SK-N-SH (cell line): Measurements from ENCODE around the gene PTPN14. TPM values are rescaled to one million over a fixed set of nuclear protein-coding genes. Genes with fewer than 3 reads are reported as not detected.

Experiments
- CTCF ChIA-PET: fragments of 300-600, 350-600 bp; formaldehyde crosslinking; extraction: SDS; loops from one replicate; lab custom pipeline; 2021; lab: Yijun Ruan, JAX
- POLR2A ChIA-PET: fragments of 350-600 bp; sonication (Branson Sonifier 250); formaldehyde crosslinking; extraction: SDS; loops from one replicate; lab custom pipeline; 2020; ENCODE audit warnings: antibody characterized with exemption, inconsistent platforms; lab: Yijun Ruan, JAX
- DNase-seq: peaks from one replicate; pipeline ENCODE4 v3.0.0; 2012
- H2AFZ ChIP-seq: fragments of 200-600 bp; sonication (generic); 2 replicates; pipeline ENCODE4 v1.8.1; 2016; ENCODE audit warnings: antibody characterized with exemption, mild to moderate bottlenecking, low read depth
- H3F3A ChIP-seq: fragments of 200-600 bp; sonication (generic); replicated peaks from 2 replicates; pipeline ENCODE3; 2016; ENCODE audit warnings: antibody characterized with exemption, mild to moderate bottlenecking; ENCODE audit not compliant: insufficient read depth
- H3K27ac ChIP-seq, 2 experiments: fragments of 200-500 bp in 1 of 2; fragments of 200-600 bp in 1 of 2; sonication (Bioruptor generic) in 1 of 2; sonication (generic), shearing (Covaris generic) in 1 of 2; 2 replicates each; pipeline versions ENCODE4 v1.5.1 to v1.6.1; 2014 to 2016; ENCODE audit warnings: low read depth in 2 of 2, inconsistent platforms in 1 of 2, low read length in 1 of 2, mild to moderate bottlenecking in 1 of 2, mixed read lengths in 1 of 2
- H3K27me3 ChIP-seq: fragments of 200-600 bp; sonication (generic), shearing (Covaris generic); 2 replicates; pipeline ENCODE4 v1.6.1; 2016; ENCODE audit warnings: mixed run types; ENCODE audit not compliant: insufficient read depth
- H3K36me3 ChIP-seq, 2 experiments: fragments of 200-500 bp in 1 of 2; fragments of 200-600 bp in 1 of 2; sonication (Bioruptor generic) in 1 of 2; sonication (generic) in 1 of 2; replicated peaks in 1 of 2; 2 replicates each; pipeline versions ENCODE3 to v1.5.1; 2014 to 2016; ENCODE audit warnings: low read length in 1 of 2, mild to moderate bottlenecking in 1 of 2; ENCODE audit not compliant: insufficient read depth in 2 of 2, control insufficient read depth in 1 of 2
- H3K4me1 ChIP-seq, 2 experiments: fragments of 200-500 bp in 1 of 2; fragments of 200-600 bp in 1 of 2; sonication (Bioruptor generic) in 1 of 2; sonication (generic), shearing (Covaris generic) in 1 of 2; 2 replicates each; pipeline versions ENCODE4 v1.5.1 to v1.6.1; 2014 to 2016; ENCODE audit warnings: low read depth in 1 of 2, low read length in 1 of 2, mixed run types in 1 of 2; ENCODE audit not compliant: insufficient read depth in 2 of 2, control insufficient read depth in 1 of 2
- H3K4me2 ChIP-seq: fragments of 200-600 bp; sonication (generic), shearing (Covaris generic); 2 replicates; pipeline ENCODE4 v1.6.1; 2017; ENCODE audit warnings: mixed run types
- H3K4me3 ChIP-seq, 2 experiments: fragments of 200-500 bp in 1 of 2; fragments of 200-600 bp in 1 of 2; sonication (Bioruptor generic) in 1 of 2; sonication (generic), shearing (Covaris generic) in 1 of 2; 2 replicates each; pipeline versions ENCODE4 v1.5.1 to v1.8.1; 2014 to 2016; ENCODE audit warnings: low read depth in 2 of 2, inconsistent platforms in 1 of 2, low read length in 1 of 2, mild to moderate bottlenecking in 1 of 2, mixed read lengths in 1 of 2, moderate library complexity in 1 of 2
- H3K79me2 ChIP-seq: fragments of 200-600 bp; sonication (generic); 2 replicates; pipeline ENCODE4 v1.8.1; 2017; ENCODE audit warnings: mild to moderate bottlenecking; ENCODE audit not compliant: insufficient read depth
- H3K9ac ChIP-seq: fragments of 200-600 bp; sonication (generic); 2 replicates; pipeline ENCODE4 v1.6.1; 2017; ENCODE audit warnings: mixed run types
- H3K9me2 ChIP-seq: fragments of 200-600 bp; sonication (generic); 2 replicates; pipeline ENCODE4 v1.6.1; 2017; ENCODE audit warnings: mixed run types
- H3K9me3 ChIP-seq: fragments of 200-600 bp; sonication (generic); 2 replicates; pipeline ENCODE4 v1.6.1; 2017; ENCODE audit warnings: mixed run types, mild to moderate bottlenecking, moderate library complexity
- H4K20me1 ChIP-seq: fragments of 200-600 bp; sonication (generic); 2 replicates; pipeline ENCODE4 v1.6.1; 2017; ENCODE audit warnings: mild to moderate bottlenecking, mixed run types; ENCODE audit not compliant: insufficient read depth
- CTCF ChIP-seq: fragments of 200-600 bp; sonication (generic); IDR thresholded peaks from 2 replicates; pipeline ENCODE4 v1.6.1; 2017; ENCODE audit warnings: antibody characterized with exemption, mild to moderate bottlenecking, moderate library complexity
- EP300 ChIP-seq, 2 experiments: IDR thresholded peaks; 2 replicates each; pipeline versions ENCODE4 v1.4.0 to v1.6.1; 2012; ENCODE audit warnings: borderline replicate concordance in 1 of 2, low read depth in 1 of 2, low read length in 1 of 2
- FOSL2 ChIP-seq: IDR thresholded peaks from 2 replicates; pipeline ENCODE4 v1.4.0; 2012; ENCODE audit warnings: low read depth, mild to moderate bottlenecking, moderate library complexity, borderline replicate concordance
- IRF3 ChIP-seq: fragments of 150-350 bp; IDR thresholded peaks from 2 replicates; pipeline ENCODE4 v1.6.1; 2016; ENCODE audit warnings: mild to moderate bottlenecking, low read depth, low read length
- JUND ChIP-seq: IDR thresholded peaks from 2 replicates; pipeline ENCODE4 v1.4.0; 2012
- NFIC ChIP-seq: IDR thresholded peaks from 2 replicates; pipeline ENCODE4 v1.4.0; 2012; ENCODE audit warnings: borderline replicate concordance
- WGBS: methylation state at CpG from one replicate; pipeline ENCODE4 v1.1.6; 2017; ENCODE audit warnings: low lambda C conversion rate; 5-methylcytosine and 5-hydroxymethylcytosine counted together
- polyA plus RNA-seq, 3 experiments: library from polyadenylated mRNA; depleted of rRNA; stranded (reverse); fragments of >200 nt; gene quantifications; 2 replicates each; pipeline ENCODE4 v1.2.3, GENCODE V29; 2012
- TF ChIP-seq, protein P1 (sequence below): IDR thresholded peaks from 2 replicates; pipeline ENCODE4 v1.6.1; 2012; ENCODE audit warnings: mild to moderate bottlenecking, low read depth, low read length, moderate library complexity
- TF ChIP-seq, protein P2 (sequence below): IDR thresholded peaks from 2 replicates; pipeline ENCODE4 v1.4.0; 2012; ENCODE audit warnings: low read depth, borderline replicate concordance

The PTPN14 gene
- polyA plus RNA-seq, 1 of the 3 experiments (the other 2 are of a cell fraction) = 12.8 TPM

- Histone ChIP-seq H3F3A (peaks cover 54% of the 10 kb centered on the region), H3K36me3 (peaks cover 0 to 22% of the 10 kb centered on the region in 2 experiments), H3K27ac (peak overlapping the region in 1 of 2 experiments; percentile 1; a peak in 1 of 4 replicates), H4K20me1 (no peaks in the 10 kb centered on the region; the same call in 1 of the 2 replicates), H2AFZ (no peak overlapping the region), H3K9me3 (no peaks in the 10 kb centered on the region), H3K4me1 (peaks cover 26 to 69% of the 10 kb centered on the region in 2 experiments), H3K4me2 (no peak overlapping the region), H3K27me3 (no peaks in the 10 kb centered on the region), H3K79me2 (peaks cover 72% of the 10 kb centered on the region), H3K9ac (no peak overlapping the region), H3K9me2 (no peaks in the 10 kb centered on the region), H3K4me3 (no peak overlapping the region)
- CTCF ChIA-PET = no interaction called here
- DNase-seq = no peak
- POLR2A ChIA-PET = no interaction called here
- no peak for TF ChIP-seq IRF3
- no peak for TF ChIP-seq NFIC
- no peak for TF ChIP-seq FOSL2
- no peak for TF ChIP-seq EP300 (IDR thresholded peaks at IDR 0.05; ENCODE audit: borderline replicate concordance in 1 of 2, low read depth in 1 of 2, low read length in 1 of 2)
- 92% methylated on average over 3 of the region's 3 CpGs for WGBS
Measured at GRCh38 chr1:214449371-214449770, 102.0 kb downstream of the PTPN14 start.

- no peak overlapping the region for H3K4me3 ChIP-seq
- H3K4me1 ChIP-seq = peaks cover 26 to 69% of the 10 kb centered on the region in 2 experiments
- WGBS = 96% methylated on average over 2 of the region's 2 CpGs
- peak overlapping the region in 1 of 2 experiments; percentile 97; a peak in 2 of 4 replicates for H3K27ac ChIP-seq
- no peaks in the 10 kb centered on the region; the same call in 1 of the 2 replicates for H4K20me1 ChIP-seq
- H3K27me3 ChIP-seq = no peaks in the 10 kb centered on the region
- H3F3A ChIP-seq = peaks cover 57% of the 10 kb centered on the region
- H3K36me3 ChIP-seq = peaks cover 0 to 22% of the 10 kb centered on the region in 2 experiments
- H3K4me2 ChIP-seq = no peak overlapping the region
- no peak overlapping the region for H3K9ac ChIP-seq
- H2AFZ ChIP-seq = no peak overlapping the region
- no peaks in the 10 kb centered on the region for H3K9me2 ChIP-seq
- peaks cover 72% of the 10 kb centered on the region for H3K79me2 ChIP-seq
- ChIA-PET POLR2A (no interaction called here), CTCF (no interaction called here)
- no peak for DNase-seq
- no peak for TF ChIP-seq JUND
- peak; percentile 18; the same call in 1 of the 2 replicates for TF ChIP-seq CTCF
- H3K9me3 ChIP-seq = no peaks in the 10 kb centered on the region
Measured at GRCh38 chr1:214448536-214448935, 102.9 kb downstream of the PTPN14 start.

DNA sequence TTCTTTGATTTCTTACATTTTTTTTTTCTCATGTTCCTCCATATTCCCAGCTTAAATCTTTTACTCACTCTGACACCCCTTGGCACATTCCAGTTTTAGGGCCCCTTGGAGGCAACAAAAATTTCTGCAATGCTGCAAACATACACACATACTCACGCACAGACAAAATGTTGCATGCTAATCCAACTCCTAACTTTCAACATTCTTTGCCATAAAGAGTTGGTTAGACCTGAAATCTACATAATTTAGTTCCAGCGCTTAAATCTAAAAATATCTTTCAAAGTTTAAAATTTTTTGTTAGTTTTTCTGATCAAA, 103.9 kb downstream of the PTPN14 start:
- DNase-seq = no peak
- Histone ChIP-seq H3K9me3 (no peaks in the 10 kb centered on the region), H3K27ac (peak overlapping the region; percentile 92 to 97), H3K36me3 (peaks cover 0 to 22% of the 10 kb centered on the region in 2 experiments), H4K20me1 (no peaks in the 10 kb centered on the region; the same call in 1 of the 2 replicates), H2AFZ (no peak overlapping the region), H3K9me2 (no peaks in the 10 kb centered on the region), H3K4me3 (peak overlapping the region; percentile 15 to 53; a peak in 3 of 4 replicates), H3K4me2 (peak overlapping the region; percentile 85), H3K4me1 (peaks cover 20 to 65% of the 10 kb centered on the region in 2 experiments), H3K79me2 (peaks cover 72% of the 10 kb centered on the region), H3K27me3 (no peaks in the 10 kb centered on the region), H3K9ac (peak overlapping the region; percentile 74), H3F3A (peaks cover 51% of the 10 kb centered on the region)
- ChIA-PET POLR2A (no interaction called here), CTCF (no interaction called here)
- WGBS = 77% methylated on average over 2 of the region's 2 CpGs
- TF ChIP-seq, protein P1, sequence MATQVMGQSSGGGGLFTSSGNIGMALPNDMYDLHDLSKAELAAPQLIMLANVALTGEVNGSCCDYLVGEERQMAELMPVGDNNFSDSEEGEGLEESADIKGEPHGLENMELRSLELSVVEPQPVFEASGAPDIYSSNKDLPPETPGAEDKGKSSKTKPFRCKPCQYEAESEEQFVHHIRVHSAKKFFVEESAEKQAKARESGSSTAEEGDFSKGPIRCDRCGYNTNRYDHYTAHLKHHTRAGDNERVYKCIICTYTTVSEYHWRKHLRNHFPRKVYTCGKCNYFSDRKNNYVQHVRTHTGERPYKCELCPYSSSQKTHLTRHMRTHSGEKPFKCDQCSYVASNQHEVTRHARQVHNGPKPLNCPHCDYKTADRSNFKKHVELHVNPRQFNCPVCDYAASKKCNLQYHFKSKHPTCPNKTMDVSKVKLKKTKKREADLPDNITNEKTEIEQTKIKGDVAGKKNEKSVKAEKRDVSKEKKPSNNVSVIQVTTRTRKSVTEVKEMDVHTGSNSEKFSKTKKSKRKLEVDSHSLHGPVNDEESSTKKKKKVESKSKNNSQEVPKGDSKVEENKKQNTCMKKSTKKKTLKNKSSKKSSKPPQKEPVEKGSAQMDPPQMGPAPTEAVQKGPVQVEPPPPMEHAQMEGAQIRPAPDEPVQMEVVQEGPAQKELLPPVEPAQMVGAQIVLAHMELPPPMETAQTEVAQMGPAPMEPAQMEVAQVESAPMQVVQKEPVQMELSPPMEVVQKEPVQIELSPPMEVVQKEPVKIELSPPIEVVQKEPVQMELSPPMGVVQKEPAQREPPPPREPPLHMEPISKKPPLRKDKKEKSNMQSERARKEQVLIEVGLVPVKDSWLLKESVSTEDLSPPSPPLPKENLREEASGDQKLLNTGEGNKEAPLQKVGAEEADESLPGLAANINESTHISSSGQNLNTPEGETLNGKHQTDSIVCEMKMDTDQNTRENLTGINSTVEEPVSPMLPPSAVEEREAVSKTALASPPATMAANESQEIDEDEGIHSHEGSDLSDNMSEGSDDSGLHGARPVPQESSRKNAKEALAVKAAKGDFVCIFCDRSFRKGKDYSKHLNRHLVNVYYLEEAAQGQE = no peak
- no peak for TF ChIP-seq JUND
- TF ChIP-seq, protein P2, sequence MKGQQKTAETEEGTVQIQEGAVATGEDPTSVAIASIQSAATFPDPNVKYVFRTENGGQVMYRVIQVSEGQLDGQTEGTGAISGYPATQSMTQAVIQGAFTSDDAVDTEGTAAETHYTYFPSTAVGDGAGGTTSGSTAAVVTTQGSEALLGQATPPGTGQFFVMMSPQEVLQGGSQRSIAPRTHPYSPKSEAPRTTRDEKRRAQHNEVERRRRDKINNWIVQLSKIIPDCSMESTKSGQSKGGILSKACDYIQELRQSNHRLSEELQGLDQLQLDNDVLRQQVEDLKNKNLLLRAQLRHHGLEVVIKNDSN = no peak
